HG03196 (cell line): ENCODE results near the gene IQCB1.
"Not testable (repeated sequence)": the region's sequence is repeated elsewhere in the genome, so short reads cannot be mapped to it uniquely, and the experiment has no call there.

ENCODE experiments used
- ATAC-seq: cut with Tn5 transposase; IDR thresholded peaks from one replicate; pipeline ENCODE4 v1.9.1; 2021; ENCODE audit not compliant: unreplicated experiment

IQCB1 gene

DNA sequence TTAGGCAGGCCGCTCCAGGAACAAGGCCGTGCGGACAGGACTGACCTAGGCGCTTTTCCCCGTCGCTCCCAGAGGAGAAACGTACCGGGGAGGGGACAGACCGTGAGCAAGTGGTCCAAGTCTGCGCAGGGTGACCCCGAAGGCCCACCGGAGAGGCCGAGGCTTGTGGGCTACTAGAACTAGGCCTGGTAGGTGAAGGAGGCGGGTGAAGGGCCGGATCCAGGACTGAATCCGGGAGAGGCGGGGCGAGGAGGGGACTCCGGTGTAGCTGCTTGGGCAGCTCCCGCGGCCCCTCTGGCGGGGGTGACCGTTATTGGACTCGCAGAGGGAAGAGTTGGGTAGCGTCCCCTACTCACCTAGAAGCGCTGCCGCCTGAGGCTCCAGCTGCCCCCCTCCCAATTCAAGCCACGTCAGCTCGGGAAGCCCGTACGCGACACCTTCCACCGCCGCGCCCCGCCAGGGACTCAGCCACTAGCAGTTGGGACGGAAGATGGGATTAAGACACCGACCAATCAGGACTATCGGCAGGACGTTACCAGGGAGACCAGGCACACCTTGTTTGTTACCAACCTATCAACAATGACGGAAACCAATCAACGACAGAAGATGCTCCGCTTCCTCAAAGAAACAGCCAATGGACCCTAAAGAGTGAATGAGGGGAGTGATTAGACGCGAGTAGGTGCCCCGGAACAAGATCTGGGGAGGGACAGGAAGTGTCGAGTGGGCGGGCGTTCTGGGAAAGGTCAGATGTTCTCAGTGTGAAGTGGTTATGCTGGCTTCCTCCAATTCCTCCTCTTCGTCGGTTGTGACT, 85.4 kb downstream of the IQCB1 start, which contains the start of gene GOLGB1:
Gene GOLGB1, minus strand, starts transcription at position 466 of the 811 bp plus-strand sequence. CDS start 18,770 bp downstream, outside the sequence.
- peak; percentile 98 for ATAC-seq

DNA sequence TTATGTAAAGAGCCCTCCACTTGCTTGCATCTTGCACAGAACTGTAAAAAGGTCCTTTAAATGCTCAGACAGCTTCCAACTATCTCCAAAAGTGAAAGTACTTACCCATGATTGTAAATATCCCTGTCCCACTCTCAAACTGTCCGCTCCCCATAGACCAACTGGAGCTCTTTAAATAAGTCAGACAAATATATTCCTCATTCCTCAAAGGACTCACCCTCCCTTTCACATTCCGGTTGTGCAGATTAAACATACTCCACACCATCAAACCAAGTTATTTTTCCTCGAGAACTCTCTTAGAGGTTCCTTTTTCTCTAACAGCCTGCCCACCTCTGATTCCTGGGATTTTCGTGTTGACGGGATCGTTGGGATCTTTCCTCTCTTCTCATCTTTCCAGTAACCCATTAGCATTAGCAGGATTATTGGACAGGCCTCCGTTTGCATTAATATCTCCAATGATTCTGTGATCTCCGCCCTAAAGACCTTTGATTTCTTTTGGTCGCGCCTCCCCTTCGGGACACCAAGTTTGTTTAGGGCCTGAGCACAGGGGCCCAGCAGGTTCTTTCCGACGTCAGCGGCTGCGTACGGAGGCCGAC, 86.1 kb downstream of the IQCB1 start:
- peak; percentile 10 for ATAC-seq

DNA sequence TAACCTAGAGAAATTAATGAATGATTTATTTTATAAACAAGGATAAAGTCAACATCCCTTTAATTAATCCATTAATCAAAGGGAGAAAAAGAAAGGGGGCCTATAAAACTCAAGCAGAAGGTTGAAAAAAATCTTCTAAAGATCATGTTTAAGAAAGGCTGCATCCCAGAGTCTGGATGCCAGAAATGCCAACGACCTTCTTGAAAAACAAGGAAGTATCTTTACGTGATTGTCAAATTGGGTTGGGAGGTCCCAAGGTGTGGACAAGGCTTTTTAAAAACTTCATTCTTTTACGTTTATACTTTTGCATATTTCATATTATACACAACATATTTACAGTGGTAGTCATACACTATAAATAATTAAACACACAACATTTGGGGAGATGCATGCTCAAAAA, 86.9 kb downstream of the IQCB1 start:
- ATAC-seq: no peak

DNA sequence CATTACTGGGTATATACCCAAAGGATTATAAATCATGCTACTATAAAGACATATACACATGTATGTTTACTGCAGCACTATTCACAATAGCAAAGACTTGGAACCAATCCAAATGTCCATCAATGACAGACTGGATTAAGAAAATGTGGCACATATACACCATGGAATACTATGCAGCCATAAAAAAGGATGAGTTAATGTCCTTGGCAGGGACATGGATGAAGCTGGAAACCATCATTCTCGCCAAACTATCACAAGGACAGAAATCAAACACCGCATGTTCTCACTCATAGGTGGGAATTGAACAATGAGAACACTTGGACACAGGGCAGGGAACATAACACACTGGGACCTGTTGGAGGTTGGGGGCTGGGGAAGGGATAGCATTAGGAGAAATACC, 91.8 kb downstream of the IQCB1 start:
- ATAC-seq: not testable (repeated sequence)

DNA sequence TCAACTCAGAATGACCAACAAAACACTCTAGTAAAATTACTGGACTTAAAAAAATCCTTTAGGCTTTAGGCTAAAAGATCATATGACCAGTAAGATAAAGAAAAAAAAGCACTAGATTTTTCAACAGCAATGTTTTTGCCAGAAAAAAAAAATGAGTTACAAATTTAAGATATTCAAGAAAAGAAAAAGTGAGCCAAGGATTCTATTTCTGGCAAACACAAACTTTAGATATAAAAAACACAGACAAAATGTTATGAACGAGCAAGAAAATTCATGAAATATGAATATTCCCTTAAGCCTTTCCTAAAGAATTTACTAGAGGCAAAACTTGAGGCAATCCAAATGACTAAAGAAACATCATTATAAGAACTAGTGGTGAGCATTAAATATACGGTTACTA, 94.0 kb downstream of the IQCB1 start:
- ATAC-seq: no peak

DNA sequence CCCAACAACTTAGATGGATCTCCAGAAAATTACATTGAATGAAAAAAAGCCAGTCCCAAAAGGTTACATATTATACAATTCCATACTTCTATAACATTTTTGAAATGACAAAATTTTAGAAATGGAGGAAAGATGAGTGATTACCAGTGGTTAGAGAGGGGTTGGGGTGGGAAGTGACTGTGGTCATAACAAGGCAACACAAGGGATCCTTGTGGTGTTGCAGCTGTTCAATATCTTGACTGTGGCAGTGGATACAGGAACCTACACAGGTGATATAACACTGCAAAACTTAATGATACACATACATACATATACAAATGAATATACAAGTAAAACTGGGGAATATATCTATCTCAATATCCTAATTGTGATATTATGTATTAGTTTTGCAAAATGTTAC, 95.0 kb downstream of the IQCB1 start:
- ATAC-seq: no peak

DNA sequence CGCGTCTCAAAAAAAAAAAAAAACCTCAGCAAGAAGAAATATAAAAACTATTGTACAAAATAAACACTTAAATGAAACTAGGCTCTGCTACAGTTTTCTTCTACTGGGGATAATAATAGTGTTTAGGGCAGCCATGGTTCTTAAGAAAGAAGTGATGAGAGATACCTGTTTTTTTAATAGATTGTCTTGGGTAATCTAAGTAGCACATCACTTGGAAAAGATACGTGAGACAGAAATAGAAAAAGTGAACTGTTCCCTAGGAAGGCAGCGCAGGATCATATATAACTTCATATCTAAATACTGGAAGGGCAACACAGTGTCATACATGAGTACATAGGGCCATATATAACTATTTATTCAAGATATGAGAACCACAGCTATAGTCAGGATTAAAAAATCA, 97.2 kb downstream of the IQCB1 start:
- no peak for ATAC-seq

DNA sequence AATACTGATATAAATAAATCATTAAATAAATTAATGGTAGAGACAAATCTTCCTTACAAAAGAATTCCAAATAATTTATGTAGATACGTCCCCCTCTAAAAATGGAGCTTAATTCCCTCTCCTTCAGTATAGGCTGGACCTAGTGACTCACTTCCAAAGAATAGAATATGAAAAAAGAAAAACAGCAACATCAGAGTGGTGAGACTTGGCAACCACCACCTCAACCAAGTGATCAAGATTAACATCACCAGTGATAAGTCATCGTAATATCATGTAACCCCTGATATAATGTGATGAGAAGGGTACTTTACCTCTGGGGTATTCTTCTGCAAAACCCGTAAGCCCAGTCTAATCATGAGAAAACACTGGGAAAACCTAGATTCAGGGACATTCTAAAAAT, 98.7 kb downstream of the IQCB1 start:
- no peak for ATAC-seq

DNA sequence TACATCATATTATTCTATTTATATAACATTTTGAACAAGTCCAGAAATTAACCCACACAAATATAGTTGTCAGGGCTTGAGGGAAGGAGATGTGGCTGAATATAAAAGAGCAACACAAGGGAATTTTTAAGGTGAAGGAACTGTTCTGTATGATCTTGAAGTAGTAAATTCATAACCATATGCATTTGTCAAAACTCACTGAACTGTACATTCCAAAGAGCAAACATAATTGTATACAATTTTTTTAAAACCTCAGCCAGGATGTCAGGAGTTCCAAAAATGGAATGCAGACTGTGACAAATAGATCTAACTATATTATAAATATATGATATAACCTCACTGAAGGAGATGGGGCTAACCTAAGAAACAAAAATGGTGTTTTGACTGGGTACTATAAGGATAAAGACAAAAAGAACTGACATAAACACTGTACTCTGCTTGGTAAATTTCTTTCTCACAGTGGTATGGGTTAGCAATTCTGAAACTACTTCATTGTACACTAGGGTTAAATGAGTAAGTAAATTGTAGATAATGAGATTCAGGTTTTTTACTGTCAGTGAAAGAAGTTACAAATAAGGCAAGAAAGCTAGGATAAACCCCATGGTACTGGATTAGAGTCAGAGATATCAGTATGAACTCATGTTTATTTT, 99.7 kb downstream of the IQCB1 start:
- peak; percentile 91 for ATAC-seq

DNA sequence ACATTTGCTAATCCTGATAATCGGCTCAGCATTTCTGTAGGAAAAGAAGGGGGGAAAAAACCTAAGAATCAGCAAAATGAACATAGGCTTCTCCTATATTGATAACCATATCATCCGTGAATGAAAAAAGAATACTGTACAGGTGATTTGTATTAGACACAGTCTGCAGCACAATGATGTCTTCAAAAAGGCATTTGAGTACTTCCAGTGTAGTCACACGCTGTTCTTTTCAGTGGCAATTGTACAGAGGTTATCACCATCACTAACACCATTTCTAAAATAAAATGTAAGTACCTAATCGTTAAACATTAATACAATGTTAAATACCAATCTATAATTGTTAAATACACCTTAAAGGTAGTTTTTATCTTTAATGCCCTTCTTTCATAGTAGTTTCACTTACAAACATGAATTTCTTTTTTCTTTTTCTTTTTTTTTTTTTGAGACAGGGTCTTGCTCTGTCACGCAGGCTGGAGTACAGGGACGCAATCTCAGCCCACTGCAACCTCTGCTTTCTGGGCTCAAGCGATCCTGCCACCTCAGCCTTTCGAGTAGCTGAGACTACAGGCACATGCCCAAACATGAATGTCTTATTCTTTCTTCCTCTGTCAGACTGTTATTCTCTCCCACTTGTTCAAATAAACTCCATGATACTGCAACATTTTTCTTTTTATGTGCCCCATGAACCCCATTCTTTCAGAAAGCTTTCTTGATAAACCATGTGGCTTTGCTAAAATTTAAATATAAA, 103.7 kb downstream of the IQCB1 start:
- ATAC-seq: no peak

DNA sequence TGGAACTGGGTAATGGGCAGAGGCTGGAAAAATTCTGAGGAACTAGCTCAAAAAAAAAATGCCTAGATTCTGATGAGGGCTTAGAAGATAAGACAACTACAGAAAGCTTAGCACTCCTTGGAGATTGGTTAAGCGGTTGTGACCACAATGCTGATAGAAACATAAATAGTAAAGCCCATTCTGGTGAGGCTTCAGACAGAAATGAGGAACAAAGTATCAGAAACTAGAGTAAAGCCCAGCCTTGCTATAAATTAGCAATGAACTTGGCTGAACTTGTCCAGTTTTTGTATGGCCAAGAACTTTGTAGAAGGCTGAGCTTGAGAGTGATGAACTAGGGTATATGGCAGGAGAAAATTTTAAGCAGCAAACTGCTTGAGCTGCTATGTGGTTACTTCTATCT, 110.7 kb downstream of the IQCB1 start:
- peak; percentile 61 for ATAC-seq

DNA sequence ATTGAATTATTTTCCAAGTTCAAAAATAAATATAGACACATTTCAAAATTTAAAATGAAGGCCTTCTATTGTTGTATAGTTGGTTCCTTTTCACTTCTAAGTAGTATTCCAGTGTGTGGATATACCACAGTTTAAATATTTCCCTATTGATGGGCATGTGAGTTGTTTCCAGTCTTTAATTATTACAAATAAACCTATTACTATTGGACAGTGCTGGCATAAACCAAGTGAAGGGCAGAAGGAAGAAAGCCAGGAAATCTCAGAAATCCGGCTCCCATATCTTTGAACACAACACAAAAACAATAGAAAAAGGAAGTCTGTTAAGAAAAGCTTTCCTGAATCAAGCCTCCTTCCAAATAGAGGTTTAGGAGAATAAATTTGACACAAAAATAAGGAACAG, 111.4 kb downstream of the IQCB1 start:
- no peak for ATAC-seq

DNA sequence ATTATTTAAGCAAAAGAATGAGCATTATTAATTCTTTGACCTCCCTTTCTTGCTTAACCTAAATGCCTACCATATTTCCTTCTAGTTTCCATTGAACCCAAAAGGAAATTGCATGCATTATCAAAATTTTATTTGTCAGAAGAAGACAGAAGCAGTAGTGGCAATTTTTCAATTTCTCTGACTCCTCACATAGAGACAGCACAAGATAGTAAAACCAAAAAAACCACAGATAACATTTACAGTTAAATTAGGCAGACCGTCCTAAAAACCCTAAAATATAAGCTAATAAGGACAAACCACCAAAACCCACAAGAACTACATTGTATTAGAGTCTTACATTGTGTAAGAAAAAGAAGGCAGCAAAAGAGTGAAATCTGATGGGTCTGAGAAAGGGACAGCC, 112.4 kb downstream of the IQCB1 start:
- ATAC-seq: no peak

DNA sequence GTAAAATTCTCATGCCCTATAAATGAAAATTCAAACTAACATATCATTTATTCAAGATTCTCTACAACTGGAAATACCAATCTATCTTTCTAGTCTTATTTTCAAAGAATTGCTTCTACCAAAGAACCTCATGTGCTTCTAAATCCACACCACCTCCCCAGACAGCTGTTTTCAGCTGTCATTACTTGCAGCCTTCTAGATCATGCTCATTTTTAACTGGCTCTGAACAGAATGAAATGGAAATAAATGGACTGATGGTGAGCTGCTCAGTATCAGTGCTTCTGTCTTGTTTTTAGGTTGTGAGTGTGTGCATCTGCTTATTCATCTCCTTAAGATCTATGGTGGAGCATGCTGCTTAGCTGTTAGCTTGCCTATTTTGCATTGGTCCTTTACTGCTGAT, 114.7 kb downstream of the IQCB1 start:
- no peak for ATAC-seq
